Astrocyte (in vitro differentiated cells and primary cell): ENCODE measurements around the gene DUSP5. TPM values are rescaled to one million over a fixed set of nuclear protein-coding genes. Genes with fewer than 3 reads are reported as not detected.

Source experiments
- DNase-seq: peaks from one replicate; pipeline ENCODE4 v3.0.0-alpha.2; 2010; ENCODE audit warnings: low read depth
- FAIRE-seq: peaks from 2 replicates; lab custom pipeline; 2011; peaks lifted over from hg19 to GRCh38; lab: Jason Lieb, UNC
- H2AFZ ChIP-seq: 2 replicates; pipeline ENCODE4 v1.6.0; 2012; ENCODE audit warnings: low read depth, low read length, inconsistent platforms
- H3K27ac ChIP-seq: 2 replicates; pipeline ENCODE4 v1.5.1; 2011; ENCODE audit warnings: low read depth, low read length, inconsistent platforms
- H3K27me3 ChIP-seq: 2 replicates; pipeline ENCODE4 v1.6.0; 2011; ENCODE audit warnings: low read length, inconsistent platforms; ENCODE audit not compliant: insufficient read depth
- H3K36me3 ChIP-seq: 2 replicates; pipeline ENCODE4 v1.5.1; 2011; ENCODE audit warnings: low read length, inconsistent platforms; ENCODE audit not compliant: insufficient read depth
- H3K4me1 ChIP-seq: 2 replicates; pipeline ENCODE4 v1.5.1; 2011; ENCODE audit warnings: low read length, inconsistent platforms; ENCODE audit not compliant: insufficient read depth
- H3K4me2 ChIP-seq: 2 replicates; pipeline ENCODE4 v1.6.0; 2012; ENCODE audit warnings: low read length, inconsistent platforms
- H3K4me3 ChIP-seq: 2 replicates; pipeline ENCODE4 v1.5.1; 2011; ENCODE audit warnings: low read depth, mild to moderate bottlenecking, low read length, inconsistent platforms; ENCODE audit not compliant: insufficient read depth
- H3K79me2 ChIP-seq: 2 replicates; pipeline ENCODE4 v1.6.0; 2012; ENCODE audit warnings: mild to moderate bottlenecking, low read length, inconsistent platforms; ENCODE audit not compliant: insufficient read depth
- H3K9ac ChIP-seq: 2 replicates; pipeline ENCODE4 v1.6.0; 2012; ENCODE audit warnings: mild to moderate bottlenecking, low read length, inconsistent platforms
- H3K9me3 ChIP-seq: 2 replicates; pipeline ENCODE4 v1.5.1; 2012; ENCODE audit warnings: low read depth, mild to moderate bottlenecking, low read length, inconsistent platforms; ENCODE audit not compliant: insufficient read depth
- H4K20me1 ChIP-seq: 2 replicates; pipeline ENCODE4 v1.6.0; 2012; ENCODE audit warnings: low read length, inconsistent platforms; ENCODE audit not compliant: insufficient read depth
- H3K27ac Mint-ChIP-seq: one replicate; pipeline ENCODE4 v1.8.0; 2021; ENCODE audit warnings: mild to moderate bottlenecking, mixed read lengths; ENCODE audit not compliant: unreplicated experiment
- H3K27me3 Mint-ChIP-seq: one replicate; pipeline ENCODE4 v1.8.0; 2021; ENCODE audit warnings: low read depth, mixed read lengths; ENCODE audit not compliant: unreplicated experiment
- H3K36me3 Mint-ChIP-seq: one replicate; pipeline ENCODE4 v1.8.0; 2021; ENCODE audit warnings: low read depth, mixed read lengths; ENCODE audit not compliant: unreplicated experiment
- H3K4me1 Mint-ChIP-seq: one replicate; pipeline ENCODE4 v1.8.0; 2021; ENCODE audit warnings: low read depth, mixed read lengths; ENCODE audit not compliant: unreplicated experiment
- H3K4me3 Mint-ChIP-seq: one replicate; pipeline ENCODE4 v1.8.0; 2021; ENCODE audit warnings: mild to moderate bottlenecking, moderate library complexity, mixed read lengths; ENCODE audit not compliant: unreplicated experiment
- H3K9me3 Mint-ChIP-seq: one replicate; pipeline ENCODE4 v1.8.0; 2021; ENCODE audit warnings: mild to moderate bottlenecking, mixed read lengths; ENCODE audit not compliant: unreplicated experiment
- EZH2 ChIP-seq: IDR thresholded peaks from 2 replicates; pipeline ENCODE4 v1.6.1; 2012; ENCODE audit warnings: mild to moderate bottlenecking, low read length, inconsistent platforms; ENCODE audit not compliant: insufficient read depth
- total RNA-seq: library from RNA; stranded (reverse); gene quantifications from 2 replicates; pipeline ENCODE4 v1.2.1, GENCODE V29; 2021
- TF ChIP-seq, protein P1 (sequence below): IDR thresholded peaks from 2 replicates; pipeline ENCODE4 v1.5.1; 2011; ENCODE audit warnings: low read depth, mild to moderate bottlenecking, inconsistent platforms, low read length, moderate library complexity; ENCODE audit not compliant: insufficient read depth

The DUSP5 gene
- total RNA-seq, 1 donor from 2014 or later, result 36.4 TPM

DNA sequence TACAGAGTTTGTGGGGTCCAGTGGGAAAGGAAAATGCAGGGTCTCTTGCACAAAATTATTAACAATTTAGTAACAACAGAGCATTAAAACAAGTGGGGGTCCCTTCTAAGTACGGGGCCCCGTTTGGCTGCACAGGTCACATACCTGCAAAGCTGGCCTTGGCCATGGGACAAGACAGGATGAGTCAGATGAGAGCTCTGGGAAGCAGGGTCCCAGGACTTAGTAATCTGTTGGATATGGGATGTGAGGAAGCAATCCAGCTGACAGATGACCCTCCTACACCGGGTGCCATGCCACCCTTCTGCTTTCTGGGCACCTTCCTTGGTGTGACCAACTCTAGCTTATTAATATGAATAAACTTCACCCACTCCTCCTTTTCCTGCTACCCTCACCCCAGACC, 3.2 kb upstream of the DUSP5 start:
- no peak overlapping the region for H3K9ac ChIP-seq
- peaks cover 7% of the 10 kb centered on the region for H3K36me3 Mint-ChIP-seq
- no peak overlapping the region for H2AFZ ChIP-seq
- peaks cover 13% of the 10 kb centered on the region for H4K20me1 ChIP-seq
- H3K4me2 ChIP-seq, result no peak overlapping the region
- H3K27ac Mint-ChIP-seq, result no peak overlapping the region
- DNase-seq, result no peak
- H3K4me3 Mint-ChIP-seq, result peak overlapping the region; percentile 43
- H3K4me1 Mint-ChIP-seq, result peaks cover 22% of the 10 kb centered on the region
- no peaks in the 10 kb centered on the region for H3K9me3 Mint-ChIP-seq
- peaks cover 21% of the 10 kb centered on the region for H3K4me1 ChIP-seq
- H3K4me3 ChIP-seq, result no peak overlapping the region
- H3K27me3 ChIP-seq, result no peaks in the 10 kb centered on the region
- H3K36me3 ChIP-seq, result no peaks in the 10 kb centered on the region
- no peaks in the 10 kb centered on the region for H3K9me3 ChIP-seq
- no peaks in the 10 kb centered on the region for H3K27me3 Mint-ChIP-seq
- peaks cover 27% of the 10 kb centered on the region for H3K79me2 ChIP-seq
- H3K27ac ChIP-seq, result no peak overlapping the region
- no peak for FAIRE-seq
- TF ChIP-seq, protein P1, sequence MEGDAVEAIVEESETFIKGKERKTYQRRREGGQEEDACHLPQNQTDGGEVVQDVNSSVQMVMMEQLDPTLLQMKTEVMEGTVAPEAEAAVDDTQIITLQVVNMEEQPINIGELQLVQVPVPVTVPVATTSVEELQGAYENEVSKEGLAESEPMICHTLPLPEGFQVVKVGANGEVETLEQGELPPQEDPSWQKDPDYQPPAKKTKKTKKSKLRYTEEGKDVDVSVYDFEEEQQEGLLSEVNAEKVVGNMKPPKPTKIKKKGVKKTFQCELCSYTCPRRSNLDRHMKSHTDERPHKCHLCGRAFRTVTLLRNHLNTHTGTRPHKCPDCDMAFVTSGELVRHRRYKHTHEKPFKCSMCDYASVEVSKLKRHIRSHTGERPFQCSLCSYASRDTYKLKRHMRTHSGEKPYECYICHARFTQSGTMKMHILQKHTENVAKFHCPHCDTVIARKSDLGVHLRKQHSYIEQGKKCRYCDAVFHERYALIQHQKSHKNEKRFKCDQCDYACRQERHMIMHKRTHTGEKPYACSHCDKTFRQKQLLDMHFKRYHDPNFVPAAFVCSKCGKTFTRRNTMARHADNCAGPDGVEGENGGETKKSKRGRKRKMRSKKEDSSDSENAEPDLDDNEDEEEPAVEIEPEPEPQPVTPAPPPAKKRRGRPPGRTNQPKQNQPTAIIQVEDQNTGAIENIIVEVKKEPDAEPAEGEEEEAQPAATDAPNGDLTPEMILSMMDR, result no peak
- no peak for TF ChIP-seq EZH2

DNA sequence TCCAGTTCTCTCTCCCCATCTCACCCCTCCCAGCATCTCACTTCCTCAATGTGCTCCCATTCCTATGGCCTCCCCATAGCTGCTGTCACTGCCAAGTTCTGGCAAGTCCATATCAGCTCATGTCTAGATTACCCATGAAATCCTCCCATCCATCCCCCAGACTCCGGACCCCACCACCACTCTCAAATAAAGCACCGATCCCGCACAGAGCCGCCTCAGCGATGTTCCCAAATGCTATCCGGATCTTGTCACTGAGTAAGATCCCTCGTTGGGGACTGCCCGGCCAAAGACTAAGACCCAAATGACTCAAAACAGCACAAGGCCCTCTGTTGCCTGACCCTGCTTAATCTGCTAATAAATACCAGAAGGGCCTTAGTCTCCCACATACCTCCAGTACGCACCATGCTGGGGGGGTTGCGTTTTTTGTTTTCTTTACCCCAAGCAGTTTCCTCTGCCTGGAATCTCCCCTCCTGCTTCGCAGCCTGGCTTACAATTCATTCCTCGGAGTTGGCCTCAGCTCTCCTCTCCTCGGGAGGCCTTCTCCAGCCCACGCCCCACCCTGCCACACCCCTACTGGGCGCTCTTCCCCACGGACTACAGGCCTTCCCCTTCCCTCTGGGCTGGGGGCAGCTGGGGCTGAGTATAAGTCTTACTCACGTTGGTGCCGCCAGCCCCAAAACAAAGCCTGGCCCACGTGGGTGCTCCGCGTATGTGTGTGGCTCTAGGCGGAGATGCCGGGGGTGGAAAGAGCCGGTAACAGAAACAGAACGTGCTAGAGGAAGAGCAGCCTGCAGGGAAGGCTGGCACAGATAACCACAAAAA, 1.8 kb upstream of the DUSP5 start:
- H3K4me2 ChIP-seq, result peak overlapping the region; percentile 94
- H3K36me3 Mint-ChIP-seq, result peaks cover 7% of the 10 kb centered on the region
- peaks cover 31% of the 10 kb centered on the region for H3K4me1 Mint-ChIP-seq
- FAIRE-seq (no peak), DNase-seq (peak; percentile 87)
- no peaks in the 10 kb centered on the region for H3K27me3 Mint-ChIP-seq
- peaks cover 35% of the 10 kb centered on the region for H3K4me1 ChIP-seq
- H3K27ac Mint-ChIP-seq, result peak overlapping the region; percentile 99
- peaks cover 39% of the 10 kb centered on the region for H3K79me2 ChIP-seq
- H3K9me3 ChIP-seq, result no peaks in the 10 kb centered on the region
- peak overlapping the region; percentile 75 for H3K4me3 ChIP-seq
- peaks cover 26% of the 10 kb centered on the region for H4K20me1 ChIP-seq
- no peaks in the 10 kb centered on the region for H3K36me3 ChIP-seq
- no peak overlapping the region for H2AFZ ChIP-seq
- H3K27ac ChIP-seq, result peak overlapping the region; percentile 96
- H3K9me3 Mint-ChIP-seq, result no peaks in the 10 kb centered on the region
- no peaks in the 10 kb centered on the region for H3K27me3 ChIP-seq
- peak overlapping the region; percentile 99 for H3K4me3 Mint-ChIP-seq
- TF ChIP-seq, protein P1, result no peak
- no peak for TF ChIP-seq EZH2
- H3K9ac ChIP-seq, result peak overlapping the region; percentile 91
